Measurements from ENCODE around the gene KDELR3.

The KDELR3 gene

GRCh38 chr22:38510416-38510970 is 42.6 kb downstream of the KDELR3 start:
- in situ Hi-C loops (cut with MboI; ENCODE audit: low sequenced_read_pairs), result no loop called here

GRCh38 chr22:38513063-38513462 is 45.2 kb downstream of the KDELR3 start:
- in situ Hi-C loops (cut with MboI; ENCODE audit: low sequenced_read_pairs), result no loop called here

GRCh38 chr22:38518620-38519019 is 50.7 kb downstream of the KDELR3 start:
- in situ Hi-C loops (cut with MboI; ENCODE audit: low sequenced_read_pairs), result no loop called here

GRCh38 chr22:38519453-38520250 is 51.8 kb downstream of the KDELR3 start:
- in situ Hi-C loops (cut with MboI; ENCODE audit: low sequenced_read_pairs), result no loop called here

- in situ Hi-C loops (cut with MboI; ENCODE audit: low sequenced_read_pairs), result no loop called here
Measured at GRCh38 chr22:38523029-38523428, 55.1 kb downstream of the KDELR3 start.

GRCh38 chr22:38523479-38523878 is 55.6 kb downstream of the KDELR3 start:
- in situ Hi-C loops (cut with MboI; ENCODE audit: low sequenced_read_pairs), result no loop called here

- in situ Hi-C loops (cut with MboI; ENCODE audit: low sequenced_read_pairs), result no loop called here
Measured at GRCh38 chr22:38524429-38524828, 56.5 kb downstream of the KDELR3 start.

- in situ Hi-C loops (cut with MboI; ENCODE audit: low sequenced_read_pairs), result no loop called here
Measured at GRCh38 chr22:38531251-38531938, 63.5 kb downstream of the KDELR3 start.
